ENCODE results near the gene ATG2B.

ATG2B gene

DNA sequence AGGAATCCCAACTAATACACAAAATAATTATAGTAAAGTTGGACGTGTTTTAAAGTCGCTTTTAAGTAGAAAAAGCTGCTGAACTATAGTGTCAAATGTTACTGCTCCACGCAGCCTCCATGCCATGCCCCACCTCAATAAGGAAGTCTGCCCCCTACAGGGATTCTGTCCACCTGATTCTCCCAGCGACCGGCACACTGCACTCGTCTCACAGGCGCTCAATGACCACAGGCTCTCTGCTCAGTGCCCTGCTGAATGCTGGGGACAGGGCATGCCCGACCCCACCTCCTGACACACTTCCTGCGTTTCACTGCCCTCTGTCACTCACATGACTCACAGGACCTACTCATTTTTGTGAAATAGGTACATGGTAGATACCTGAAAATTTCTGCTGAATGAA, 58.2 kb downstream of the ATG2B start:
- no peak for DNase-seq

DNA sequence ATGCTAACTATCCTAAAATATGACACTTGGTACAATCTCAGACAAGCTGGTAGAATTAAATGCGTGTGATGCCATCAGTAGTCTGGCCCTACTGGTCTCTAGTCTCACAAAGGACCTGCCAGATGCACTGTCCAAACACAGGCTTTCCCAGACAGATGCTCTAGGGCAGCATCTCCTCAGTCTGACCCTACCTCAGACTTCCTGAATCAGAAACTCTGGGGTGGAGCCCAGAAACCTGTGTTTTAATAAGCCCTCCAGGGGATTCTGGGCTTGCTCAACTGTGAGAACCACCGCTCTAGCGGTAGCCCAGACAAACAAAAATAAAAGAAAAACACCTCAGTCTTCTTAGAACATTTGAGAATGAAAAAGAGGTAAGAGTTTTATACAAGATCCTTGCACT, 59.2 kb downstream of the ATG2B start:
- DNase-seq: no peak

DNA sequence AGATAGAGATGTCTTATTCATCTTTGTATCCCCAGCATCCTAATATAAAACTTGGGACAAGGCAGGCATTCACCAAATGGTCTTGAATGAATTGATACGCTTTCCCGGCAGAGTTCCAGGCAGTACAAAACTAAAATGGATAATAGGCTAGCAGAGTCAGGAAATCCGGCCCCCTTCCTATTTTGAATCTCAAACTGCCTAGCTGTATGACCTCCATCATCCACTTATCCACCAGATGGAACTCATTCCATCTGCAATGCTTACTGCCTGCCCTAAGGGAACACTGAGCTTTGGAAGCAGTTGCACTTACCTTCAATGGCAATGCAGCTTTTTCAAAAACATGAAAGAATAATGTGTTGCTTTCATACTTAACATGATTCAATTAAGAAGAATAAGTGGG, 63.7 kb downstream of the ATG2B start:
- DNase-seq: no peak

GRCh38 chr14:96297997-96298515, 65.1 kb downstream of the ATG2B start:
- no peak for DNase-seq

DNA sequence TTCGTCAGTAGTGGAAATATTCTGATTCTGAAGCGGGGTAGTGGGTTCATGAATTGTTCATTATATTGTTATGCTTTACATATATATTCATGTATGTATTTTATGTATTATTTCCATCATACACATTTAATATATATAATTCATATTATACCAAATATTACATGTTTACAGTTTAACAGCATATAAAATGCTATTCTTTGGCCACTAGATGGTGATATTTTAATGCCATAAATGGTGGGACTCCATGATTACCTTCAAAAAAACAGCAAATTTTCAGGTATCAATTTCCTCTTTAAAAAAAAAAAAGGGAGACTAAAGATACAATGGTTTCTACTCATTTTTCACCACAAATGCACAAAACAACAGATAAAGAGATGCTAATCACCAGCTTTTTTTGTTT, 66.1 kb downstream of the ATG2B start:
- DNase-seq: peak; percentile 13

DNA sequence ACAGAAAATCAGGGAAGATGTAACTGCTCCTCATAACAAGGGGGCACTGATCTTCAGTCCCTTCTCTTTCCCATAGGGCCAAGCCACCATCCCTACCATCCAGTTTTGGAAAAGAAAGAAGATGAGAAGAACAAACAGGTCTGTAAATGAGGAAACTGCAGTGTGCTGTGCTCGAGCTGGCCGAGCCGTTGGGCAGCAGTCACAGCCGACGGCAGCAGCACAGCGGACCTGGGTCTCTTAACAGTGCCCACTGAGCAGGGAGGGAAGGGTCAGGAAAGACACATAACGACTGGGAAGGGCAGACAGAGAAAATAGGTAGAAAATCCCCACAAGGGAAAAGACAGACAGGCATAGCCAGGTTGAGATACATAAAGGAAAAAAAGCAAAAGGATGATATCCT, 68.9 kb downstream of the ATG2B start:
- no peak for DNase-seq

DNA sequence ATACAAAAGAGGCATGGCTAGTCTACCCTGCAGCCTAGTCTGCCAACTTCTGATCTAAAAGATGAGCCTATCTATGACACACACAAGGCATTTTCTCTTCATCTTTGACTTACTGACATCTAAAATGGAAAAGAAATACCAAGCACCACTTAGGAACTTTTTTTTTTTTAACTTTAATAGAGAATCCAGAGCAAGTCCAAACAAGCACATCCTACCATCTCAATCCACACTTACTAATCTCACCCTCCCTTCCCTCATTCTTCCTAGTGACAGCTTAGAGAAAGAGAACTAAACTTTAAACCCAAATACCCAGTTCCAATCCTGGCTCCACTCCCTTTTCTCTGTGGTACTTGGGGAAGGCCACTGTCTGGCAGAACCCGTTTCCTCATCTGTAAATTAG, 75.3 kb downstream of the ATG2B start:
- DNase-seq: no peak

DNA sequence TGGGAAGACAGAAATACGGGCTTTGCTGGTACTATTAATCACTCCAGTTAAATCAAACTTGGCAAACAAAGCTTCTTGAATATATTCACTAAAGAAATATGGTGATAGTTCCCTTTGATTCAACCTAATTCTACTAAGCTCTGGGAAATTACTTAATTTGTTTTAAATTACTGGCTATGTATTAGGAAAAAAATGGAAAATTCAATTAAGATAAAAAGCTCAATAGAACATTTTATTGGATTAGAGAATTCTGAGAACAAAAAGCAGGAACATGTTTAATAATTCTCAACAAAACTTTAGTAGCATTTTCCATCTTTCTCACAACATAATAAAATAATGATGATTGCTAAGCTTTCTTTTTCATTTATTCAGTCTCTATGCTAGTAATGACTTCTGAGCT, 76.9 kb downstream of the ATG2B start:
- DNase-seq: no peak

- no peak for DNase-seq
Measured at GRCh38 chr14:96285667-96286066, 77.5 kb downstream of the ATG2B start.

DNA sequence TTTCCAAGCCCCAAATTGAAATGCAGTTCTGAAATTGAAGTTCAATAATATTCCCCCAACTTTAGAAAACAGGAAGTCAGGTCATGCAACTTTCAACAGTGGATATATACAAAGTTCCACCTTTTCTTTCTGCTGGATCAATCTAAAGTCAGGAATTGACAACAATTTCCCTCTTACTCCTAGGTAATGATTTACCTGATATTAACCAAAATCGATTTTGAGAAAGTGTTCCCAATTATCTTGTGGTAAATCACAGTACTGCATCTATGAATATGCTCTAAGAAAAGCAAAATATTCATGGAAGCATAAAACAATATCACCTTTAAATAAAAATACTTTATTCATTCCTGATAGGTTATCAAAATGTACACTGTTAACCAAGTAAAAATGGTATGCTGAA, 78.7 kb downstream of the ATG2B start:
- no peak for DNase-seq

GRCh38 chr14:96284008-96284407, 79.1 kb downstream of the ATG2B start:
- DNase-seq: no peak

GRCh38 chr14:96281486-96281885, 81.7 kb downstream of the ATG2B start:
- no peak for DNase-seq

DNA sequence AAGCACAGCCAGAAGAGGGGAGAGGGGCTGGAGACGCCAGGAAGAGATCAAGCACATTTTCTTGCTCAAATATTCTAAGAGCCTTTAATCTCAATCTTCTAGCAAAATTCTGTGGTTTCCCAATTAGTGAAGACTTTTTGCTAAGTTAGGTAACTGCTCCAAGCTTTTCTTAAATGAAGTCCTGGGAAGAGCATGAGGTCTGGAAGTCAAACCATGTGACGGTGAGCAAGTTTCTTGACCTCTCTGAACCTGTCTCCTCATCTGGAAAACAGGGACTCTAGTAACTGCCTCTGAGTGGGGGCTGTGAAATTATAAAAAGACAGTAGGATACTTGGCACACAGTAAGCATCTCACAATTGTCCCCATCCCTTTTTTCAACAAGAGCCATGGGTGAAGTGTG, 83.0 kb downstream of the ATG2B start:
- no peak for DNase-seq

DNA sequence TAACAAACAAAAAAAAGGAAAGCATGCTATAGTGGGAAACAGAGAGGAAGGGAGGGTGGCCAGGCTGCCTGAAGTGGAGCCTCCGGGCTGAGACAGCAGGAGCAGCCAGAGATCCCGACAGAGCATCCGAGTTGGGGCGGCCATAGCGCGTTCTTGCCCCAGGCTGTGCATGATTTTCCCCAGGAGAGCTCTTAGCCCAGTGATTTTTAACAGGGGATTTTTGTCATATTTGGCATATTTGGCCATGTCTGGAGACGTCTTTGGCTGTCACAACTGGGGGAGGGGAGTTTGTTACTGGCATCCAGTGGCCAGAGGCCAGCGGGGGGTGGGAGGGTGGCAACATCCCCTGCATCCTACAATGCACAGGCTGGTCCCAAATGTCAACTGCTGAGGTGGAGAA, 83.6 kb downstream of the ATG2B start:
- no peak for DNase-seq

GRCh38 chr14:96277890-96278289, 85.3 kb downstream of the ATG2B start:
- DNase-seq: no peak

- DNase-seq: peak; percentile 4
Measured at GRCh38 chr14:96275177-96276112, 87.7 kb downstream of the ATG2B start.

- no peak for DNase-seq
Measured at GRCh38 chr14:96274543-96274942, 88.6 kb downstream of the ATG2B start.

- no peak for DNase-seq
Measured at GRCh38 chr14:96274122-96274521, 89.0 kb downstream of the ATG2B start.

GRCh38 chr14:96273629-96274028, 89.5 kb downstream of the ATG2B start:
- DNase-seq: no peak

DNA sequence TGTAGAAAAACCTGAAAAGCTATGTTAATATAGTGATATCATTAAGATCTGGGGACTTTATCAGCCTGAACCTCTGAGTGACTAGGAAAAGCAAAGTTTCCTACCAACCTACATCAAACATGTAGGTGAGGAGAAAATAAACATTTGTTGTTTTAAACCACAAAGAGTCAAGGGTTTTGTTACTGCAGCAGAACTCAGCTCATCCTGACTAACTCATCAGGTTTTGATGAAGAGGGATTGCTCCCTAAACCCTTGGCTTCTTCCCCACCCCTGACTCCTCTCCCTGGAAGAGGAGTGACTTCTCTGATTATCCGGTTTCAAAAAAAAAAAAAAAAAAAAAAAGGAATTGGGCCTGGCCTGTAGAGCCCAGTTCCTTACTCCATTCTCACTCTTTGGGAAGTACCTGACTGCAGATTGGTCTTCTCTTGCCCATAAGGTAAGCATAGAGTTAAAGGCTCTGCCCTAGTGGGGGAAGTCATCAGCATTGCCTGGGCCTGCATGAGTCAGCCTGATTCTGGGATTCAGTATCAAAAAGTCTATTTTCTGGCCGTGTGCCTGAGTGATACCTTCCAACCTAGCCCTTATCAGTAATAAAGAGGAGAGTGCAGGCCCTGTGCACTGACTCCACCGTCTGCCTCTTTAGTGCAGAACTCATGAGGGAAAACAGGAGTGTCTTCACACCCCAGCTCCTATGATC, 90.2 kb downstream of the ATG2B start:
- no peak for DNase-seq

- DNase-seq: no peak
Measured at GRCh38 chr14:96271421-96271762, 91.7 kb downstream of the ATG2B start.

GRCh38 chr14:96270565-96271420, 92.3 kb downstream of the ATG2B start:
- no peak for DNase-seq

GRCh38 chr14:96269359-96269710, 93.8 kb downstream of the ATG2B start:
- DNase-seq: no peak

All from NCI-H1417 treated with DMSO at 0.1 percent for 48 hours (cell line).